H9 (cell line): ENCODE results near the gene REXO4. TPM values are rescaled to one million over a fixed set of nuclear protein-coding genes. Genes with fewer than 3 reads are reported as not detected.

ENCODE experiments used
- DNase-seq: peaks from one replicate; pipeline ENCODE4 v3.0.0-alpha.2; 2017
- H2AFZ ChIP-seq: one replicate; pipeline ENCODE4 v1.6.1; 2013; ENCODE audit warnings: mild to moderate bottlenecking, low read length, control low read depth, moderate library complexity
- H2AK5ac ChIP-seq: 2 replicates; pipeline ENCODE4 v1.6.1; 2013; ENCODE audit warnings: low read length, control low read depth, mixed read lengths; ENCODE audit not compliant: insufficient read length
- H2BK120ac ChIP-seq: one replicate; pipeline ENCODE4 v1.6.1; 2013; ENCODE audit warnings: low read depth, mild to moderate bottlenecking, low read length, control low read depth, inconsistent platforms; ENCODE audit not compliant: poor library complexity, severe bottlenecking
- H2BK12ac ChIP-seq: 2 replicates; pipeline ENCODE4 v1.6.1; 2013; ENCODE audit warnings: low read length, control low read depth, mixed read lengths, low read depth; ENCODE audit not compliant: insufficient read length
- H2BK15ac ChIP-seq: 2 replicates; pipeline ENCODE4 v1.6.1; 2013; ENCODE audit warnings: low read depth, low read length, control low read depth
- H2BK20ac ChIP-seq: one replicate; pipeline ENCODE4 v1.6.1; 2013; ENCODE audit warnings: low read depth, mild to moderate bottlenecking, low read length, control low read depth, inconsistent platforms; ENCODE audit not compliant: poor library complexity, severe bottlenecking
- H2BK5ac ChIP-seq: 2 replicates; pipeline ENCODE4 v1.6.1; 2013; ENCODE audit warnings: low read length, control low read depth, mixed read lengths; ENCODE audit not compliant: insufficient read length
- H3K14ac ChIP-seq: 2 replicates; pipeline ENCODE4 v1.6.1; 2013; ENCODE audit warnings: low read length, control low read depth; ENCODE audit not compliant: insufficient read depth
- H3K18ac ChIP-seq: 2 replicates; pipeline ENCODE4 v1.6.1; 2013; ENCODE audit warnings: low read depth, mild to moderate bottlenecking, mixed read lengths, low read length, control low read depth; ENCODE audit not compliant: insufficient read length
- H3K23ac ChIP-seq: 2 replicates; pipeline ENCODE4 v1.6.1; 2013; ENCODE audit warnings: low read length, control low read depth, mixed read lengths, low read depth; ENCODE audit not compliant: insufficient read length
- H3K23me2 ChIP-seq: 2 replicates; pipeline ENCODE4 v1.6.1; 2013; ENCODE audit warnings: low read depth, mild to moderate bottlenecking, mixed read lengths, low read length, control low read depth; ENCODE audit not compliant: insufficient read length, poor library complexity, severe bottlenecking
- H3K27ac ChIP-seq: 2 replicates; pipeline ENCODE4 v1.5.1; 2013; ENCODE audit warnings: low read length, control low read depth, mixed read lengths, low read depth; ENCODE audit not compliant: insufficient read length
- H3K27me3 ChIP-seq: 2 replicates; pipeline ENCODE4 v1.6.1; 2013; ENCODE audit warnings: low read length, control low read depth, inconsistent platforms; ENCODE audit not compliant: insufficient read depth
- H3K4ac ChIP-seq: 2 replicates; pipeline ENCODE4 v1.6.1; 2013; ENCODE audit warnings: low read depth, mild to moderate bottlenecking, control low read depth, inconsistent platforms, low read length, moderate library complexity
- H3K4me1 ChIP-seq: 2 replicates; pipeline ENCODE4 v1.6.1; 2013; ENCODE audit warnings: low read length, control low read depth, inconsistent platforms; ENCODE audit not compliant: insufficient read depth
- H3K4me2 ChIP-seq: 2 replicates; pipeline ENCODE4 v1.6.1; 2013; ENCODE audit warnings: low read length, control low read depth, mixed read lengths; ENCODE audit not compliant: insufficient read length, insufficient read depth
- H3K56ac ChIP-seq: 2 replicates; pipeline ENCODE4 v1.6.1; 2013; ENCODE audit warnings: low read depth, mild to moderate bottlenecking, mixed read lengths, low read length, control low read depth; ENCODE audit not compliant: insufficient read length
- H3K79me1 ChIP-seq: 2 replicates; pipeline ENCODE4 v1.6.1; 2013; ENCODE audit warnings: low read depth, mild to moderate bottlenecking, moderate library complexity, low read length, control low read depth, inconsistent platforms; ENCODE audit not compliant: insufficient read depth, poor library complexity, severe bottlenecking
- H3K79me2 ChIP-seq: 2 replicates; pipeline ENCODE4 v1.6.1; 2013; ENCODE audit warnings: low read length, control low read depth, inconsistent platforms; ENCODE audit not compliant: insufficient read depth
- H3K9ac ChIP-seq: 2 replicates; pipeline ENCODE4 v1.6.1; 2013; ENCODE audit warnings: low read length, control low read depth, mixed read lengths; ENCODE audit not compliant: insufficient read length; ENCODE audit errors: extremely low read depth
- H3K9me3 ChIP-seq: one replicate; pipeline ENCODE4 v1.6.1; 2013; ENCODE audit warnings: low read depth, low read length, inconsistent platforms; ENCODE audit not compliant: control insufficient read depth
- H3T11ph ChIP-seq: one replicate; pipeline ENCODE4 v1.6.1; 2013; ENCODE audit warnings: mild to moderate bottlenecking, low read length, control low read depth, inconsistent platforms
- H4K20me1 ChIP-seq: one replicate; pipeline ENCODE4 v1.6.1; 2013; ENCODE audit not compliant: control insufficient read depth, insufficient read length, insufficient read depth
- H4K5ac ChIP-seq: 2 replicates; pipeline ENCODE4 v1.6.1; 2013; ENCODE audit warnings: low read depth, mild to moderate bottlenecking, mixed read lengths, low read length, control low read depth; ENCODE audit not compliant: insufficient read length
- H4K8ac ChIP-seq: replicated peaks from 2 replicates; pipeline ENCODE4 v1.6.1; 2013; ENCODE audit warnings: low read length, control low read depth, mixed read lengths, low read depth; ENCODE audit not compliant: insufficient read length
- H4K91ac ChIP-seq: 2 replicates; pipeline ENCODE4 v1.6.1; 2013; ENCODE audit warnings: low read depth, mild to moderate bottlenecking, moderate library complexity, mixed read lengths, low read length, control low read depth; ENCODE audit not compliant: insufficient read length
- H3K27ac Mint-ChIP-seq, 3 experiments: 2 replicates in 2 of 3; 3 replicates in 1 of 3; pipeline ENCODE4 v1.8.0; 2020 to 2021; ENCODE audit warnings: mixed read lengths in 3 of 3, mild to moderate bottlenecking in 1 of 3, moderate library complexity in 1 of 3
- H3K27me3 Mint-ChIP-seq: 2 replicates; pipeline ENCODE4 v1.8.0; 2021; ENCODE audit warnings: low read depth, mild to moderate bottlenecking, moderate library complexity, mixed read lengths
- H3K36me3 Mint-ChIP-seq, 3 experiments: 2 replicates in 2 of 3; 3 replicates in 1 of 3; pipeline ENCODE4 v1.8.0; 2020 to 2021; ENCODE audit warnings: low read depth in 3 of 3, mixed read lengths in 3 of 3; ENCODE audit not compliant: insufficient read depth in 1 of 3
- H3K4me1 Mint-ChIP-seq, 2 experiments: 2 replicates each; pipeline ENCODE4 v1.8.0; 2020; ENCODE audit warnings: mixed read lengths in 2 of 2
- H3K4me3 Mint-ChIP-seq, 2 experiments: 2 replicates in 1 of 2; 3 replicates in 1 of 2; pipeline ENCODE4 v1.8.0; 2020 to 2021; ENCODE audit warnings: mild to moderate bottlenecking in 2 of 2, mixed read lengths in 2 of 2, moderate library complexity in 1 of 2
- H3K9me3 Mint-ChIP-seq, 2 experiments: 2 replicates in 1 of 2; 3 replicates in 1 of 2; pipeline ENCODE4 v1.8.0; 2020; ENCODE audit warnings: mild to moderate bottlenecking in 2 of 2, mixed read lengths in 2 of 2, moderate library complexity in 1 of 2
- WGBS: extraction: QIAGEN DNeasy Blood & Tissue Kit; methylation state at CpG from one replicate; pipeline ENCODE4 v1.1.7; 2013; ENCODE audit warnings: missing lambda C conversion rate, low lambda C conversion rate, mixed read lengths; ENCODE audit not compliant: insufficient read length; ENCODE audit errors: extremely low coverage; 5-methylcytosine and 5-hydroxymethylcytosine counted together
- total RNA-seq: library from RNA; stranded (reverse); gene quantifications from 2 replicates; pipeline ENCODE4 v1.2.1, GENCODE V29; 2021
- TF ChIP-seq, protein P1 (sequence below): fragments of 200-600 bp; sonication (generic); conservative IDR thresholded peaks from 3 replicates; pipeline ENCODE4 v1.8.0; 2021; ENCODE audit warnings: antibody characterized with exemption, mild to moderate bottlenecking

REXO4 gene
- total RNA-seq, 1 experiment from 2014 or later, result 35.2 TPM

DNA sequence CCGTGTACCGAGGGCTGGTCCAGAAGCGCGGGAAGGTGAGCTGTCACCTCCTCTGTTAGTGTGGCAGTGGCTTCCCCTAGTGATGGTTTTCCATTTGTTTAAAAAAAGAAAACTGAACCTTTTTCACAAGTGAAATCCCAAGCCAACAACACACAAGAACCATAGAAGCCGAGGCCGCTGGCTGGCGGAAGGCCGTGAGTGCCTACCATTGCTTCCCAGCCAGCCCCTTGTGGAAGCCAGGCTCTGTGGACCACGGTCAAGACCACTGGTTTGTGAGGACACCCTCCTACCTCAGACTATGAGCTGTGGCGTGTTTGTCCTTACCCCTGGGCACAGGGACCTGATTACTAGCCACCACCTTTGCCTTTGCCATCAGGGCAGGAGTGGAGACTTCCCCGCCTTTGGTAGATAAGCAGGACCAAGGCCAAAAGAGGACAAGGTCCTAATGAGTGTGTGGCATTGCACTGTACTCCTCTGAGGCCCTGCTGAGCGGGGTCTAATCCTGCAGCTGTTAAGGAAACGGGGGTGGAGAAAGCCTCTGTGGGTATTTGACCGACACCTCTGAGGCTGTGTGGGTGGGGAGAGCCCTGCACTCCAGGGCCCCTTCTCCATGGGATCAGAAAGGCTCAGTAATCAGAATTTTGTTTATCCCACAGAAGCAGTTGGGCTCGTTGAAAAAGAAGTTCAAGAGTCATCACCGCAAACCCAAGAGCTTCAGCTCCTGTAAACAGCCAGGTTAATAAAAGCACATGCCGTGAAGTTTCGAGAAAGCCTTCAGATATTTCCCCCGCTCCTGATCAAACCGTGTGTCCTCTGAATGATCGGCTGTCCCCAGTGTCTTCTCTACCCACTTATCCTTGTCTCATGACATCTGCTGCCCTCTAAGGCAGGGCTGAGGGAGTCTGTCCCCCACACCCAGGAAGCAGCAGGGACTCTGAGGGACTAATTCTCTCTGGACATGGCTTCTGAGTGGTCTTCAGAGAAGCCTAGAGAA, 57.1 kb downstream of the REXO4 start:
- no peak overlapping the region for H3K18ac ChIP-seq
- no peak overlapping the region for H2BK20ac ChIP-seq
- TF ChIP-seq, protein P1, sequence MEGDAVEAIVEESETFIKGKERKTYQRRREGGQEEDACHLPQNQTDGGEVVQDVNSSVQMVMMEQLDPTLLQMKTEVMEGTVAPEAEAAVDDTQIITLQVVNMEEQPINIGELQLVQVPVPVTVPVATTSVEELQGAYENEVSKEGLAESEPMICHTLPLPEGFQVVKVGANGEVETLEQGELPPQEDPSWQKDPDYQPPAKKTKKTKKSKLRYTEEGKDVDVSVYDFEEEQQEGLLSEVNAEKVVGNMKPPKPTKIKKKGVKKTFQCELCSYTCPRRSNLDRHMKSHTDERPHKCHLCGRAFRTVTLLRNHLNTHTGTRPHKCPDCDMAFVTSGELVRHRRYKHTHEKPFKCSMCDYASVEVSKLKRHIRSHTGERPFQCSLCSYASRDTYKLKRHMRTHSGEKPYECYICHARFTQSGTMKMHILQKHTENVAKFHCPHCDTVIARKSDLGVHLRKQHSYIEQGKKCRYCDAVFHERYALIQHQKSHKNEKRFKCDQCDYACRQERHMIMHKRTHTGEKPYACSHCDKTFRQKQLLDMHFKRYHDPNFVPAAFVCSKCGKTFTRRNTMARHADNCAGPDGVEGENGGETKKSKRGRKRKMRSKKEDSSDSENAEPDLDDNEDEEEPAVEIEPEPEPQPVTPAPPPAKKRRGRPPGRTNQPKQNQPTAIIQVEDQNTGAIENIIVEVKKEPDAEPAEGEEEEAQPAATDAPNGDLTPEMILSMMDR, result no peak
- H4K5ac ChIP-seq, result no peak overlapping the region
- H3K4me2 ChIP-seq, result no peak overlapping the region
- Mint-ChIP-seq H3K9me3 (no peaks in the 10 kb centered on the region), H3K4me3 (no peak overlapping the region), H3K4me1 (peaks cover 8 to 10% of the 10 kb centered on the region in 2 experiments), H3K27me3 (no peaks in the 10 kb centered on the region; the same call in 1 of the 2 replicates), H3K27ac (peak overlapping the region in 1 of 3 experiments; percentile 62; a peak in 2 of 7 replicates), H3K36me3 (peaks cover 23 to 77% (median 72%) of the 10 kb centered on the region in 3 experiments; a peak in 6 of 7 replicates)
- H4K8ac ChIP-seq, result no peak overlapping the region
- H2AFZ ChIP-seq, result no peak overlapping the region
- H2BK15ac ChIP-seq, result no peak overlapping the region
- H3K4ac ChIP-seq, result no peak overlapping the region
- H2BK120ac ChIP-seq, result no peak overlapping the region
- H3K79me1 ChIP-seq, result peaks cover 3% of the 10 kb centered on the region
- WGBS, result no CpG with 5 or more reads among the region's 21 CpGs
- H4K20me1 ChIP-seq, result no peaks in the 10 kb centered on the region
- no peak overlapping the region for H3K27ac ChIP-seq
- no peak overlapping the region for H3T11ph ChIP-seq
- peaks cover 10% of the 10 kb centered on the region for H3K23me2 ChIP-seq
- no peak overlapping the region for H3K56ac ChIP-seq
- H3K79me2 ChIP-seq, result no peaks in the 10 kb centered on the region; the same call in 1 of the 2 replicates
- H2BK12ac ChIP-seq, result no peak overlapping the region
- DNase-seq, result no peak
- H2AK5ac ChIP-seq, result no peak overlapping the region
- H4K91ac ChIP-seq, result no peak overlapping the region
- H3K9ac ChIP-seq, result no peak overlapping the region
- no peaks in the 10 kb centered on the region for H3K9me3 ChIP-seq
- no peak overlapping the region for H2BK5ac ChIP-seq
- no peak overlapping the region for H3K14ac ChIP-seq
- H3K23ac ChIP-seq, result no peak overlapping the region
- no peaks in the 10 kb centered on the region for H3K4me1 ChIP-seq
- H3K27me3 ChIP-seq, result no peaks in the 10 kb centered on the region
